Stimulated activated CD4-positive, alpha-beta T cell treated with anti-CD3 and anti-CD28 coated beads, Interleukin-15, amount 100 ng/mL, for 48 hours (primary cell): ENCODE measurements around the gene ABHD18.
A peak's percentile ranks its signal among the peaks of the same experiment; 100 is the strongest.
"Not testable (repeated sequence)": the region's sequence is repeated elsewhere in the genome, so short reads cannot be mapped to it uniquely, and the experiment has no call there.

ENCODE experiments used
- DNase-seq, 2 donors: peaks; one replicate each; pipeline ENCODE4 v3.0.0-alpha.2; 2020; ENCODE audit warnings: low read depth in 2 of 2

ABHD18 gene

GRCh38 chr4:127965062-127965802 is at the start of gene ABHD18, which contains the start of gene MFSD8:
Gene ABHD18 (plus strand): TSS chr4:127965406. CDS start chr4:127982956, 17,550 bp downstream.
Gene MFSD8 (minus strand): TSS chr4:127965173. CDS start chr4:127965133, 40 bp downstream.
- peak; percentile 99 for DNase-seq

GRCh38 chr4:127916512-127916911 is 48.7 kb upstream of the ABHD18 start:
- no peak for DNase-seq

- DNase-seq, result no peak
Measured at GRCh38 chr4:127917151-127917550, 48.1 kb upstream of the ABHD18 start.

- no peak for DNase-seq
Measured at GRCh38 chr4:127920521-127920920, 44.7 kb upstream of the ABHD18 start.

GRCh38 chr4:127922226-127922625 is 43.0 kb upstream of the ABHD18 start:
- DNase-seq, result no peak

GRCh38 chr4:127925720-127926119 is 39.5 kb upstream of the ABHD18 start:
- DNase-seq, result not testable (repeated sequence)

GRCh38 chr4:127930175-127930574 is 35.0 kb upstream of the ABHD18 start:
- no peak for DNase-seq

GRCh38 chr4:127931836-127932235 is 33.4 kb upstream of the ABHD18 start:
- DNase-seq, result not testable (repeated sequence)

GRCh38 chr4:127936974-127937373 is 28.2 kb upstream of the ABHD18 start:
- DNase-seq, result no peak

GRCh38 chr4:127957105-127957504 is 8.1 kb upstream of the ABHD18 start:
- DNase-seq, result no peak

- DNase-seq, result no peak
Measured at GRCh38 chr4:127959794-127960193, 5.4 kb upstream of the ABHD18 start.

- DNase-seq, result not testable (repeated sequence)
Measured at GRCh38 chr4:127963633-127964398, 1.4 kb upstream of the ABHD18 start.

GRCh38 chr4:127964426-127965061 is 662 bp upstream of the ABHD18 start:
- DNase-seq, result peak; percentile 1 to 4

GRCh38 chr4:127965803-127966175 is 583 bp downstream of the ABHD18 start:
- DNase-seq, result peak; percentile 59 to 62

- no peak for DNase-seq
Measured at GRCh38 chr4:127967141-127967775, 2.1 kb downstream of the ABHD18 start.

GRCh38 chr4:127968586-127968985 is 3.4 kb downstream of the ABHD18 start:
- no peak for DNase-seq

GRCh38 chr4:127970925-127971324 is 5.7 kb downstream of the ABHD18 start:
- not testable (repeated sequence) for DNase-seq

GRCh38 chr4:127975121-127975770 is 10.0 kb downstream of the ABHD18 start:
- DNase-seq, result no peak

GRCh38 chr4:127978930-127979329 is 13.7 kb downstream of the ABHD18 start:
- DNase-seq, result no peak

- no peak for DNase-seq
Measured at GRCh38 chr4:127982445-127982844, 17.2 kb downstream of the ABHD18 start.

GRCh38 chr4:127985989-127986388 is 20.8 kb downstream of the ABHD18 start:
- DNase-seq, result no peak
